ENCODE data around the gene ZNF23.

ZNF23 gene

DNA sequence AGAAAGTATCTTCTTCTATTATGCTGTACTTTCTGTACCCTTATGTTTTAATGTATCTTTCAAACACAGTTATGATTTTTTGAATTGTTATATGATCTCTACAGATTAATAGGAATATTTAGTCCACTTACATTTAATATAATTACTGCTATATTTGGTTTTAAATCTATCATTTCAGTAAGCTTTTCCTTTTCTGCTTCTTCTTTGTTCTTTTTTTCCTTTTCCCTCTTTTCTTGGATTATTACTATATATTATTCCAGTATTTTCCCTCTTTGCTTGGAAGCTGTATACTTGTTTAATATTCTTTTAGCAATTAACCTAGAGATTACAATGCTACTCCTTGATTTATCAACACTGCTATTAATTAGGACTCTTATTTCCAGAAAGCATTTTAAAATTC is 33.7 kb downstream of the ZNF23 start:
- DNase-seq (ENCODE audit: low read depth in 1 of 2, low spot score in 1 of 2) = no peak

DNA sequence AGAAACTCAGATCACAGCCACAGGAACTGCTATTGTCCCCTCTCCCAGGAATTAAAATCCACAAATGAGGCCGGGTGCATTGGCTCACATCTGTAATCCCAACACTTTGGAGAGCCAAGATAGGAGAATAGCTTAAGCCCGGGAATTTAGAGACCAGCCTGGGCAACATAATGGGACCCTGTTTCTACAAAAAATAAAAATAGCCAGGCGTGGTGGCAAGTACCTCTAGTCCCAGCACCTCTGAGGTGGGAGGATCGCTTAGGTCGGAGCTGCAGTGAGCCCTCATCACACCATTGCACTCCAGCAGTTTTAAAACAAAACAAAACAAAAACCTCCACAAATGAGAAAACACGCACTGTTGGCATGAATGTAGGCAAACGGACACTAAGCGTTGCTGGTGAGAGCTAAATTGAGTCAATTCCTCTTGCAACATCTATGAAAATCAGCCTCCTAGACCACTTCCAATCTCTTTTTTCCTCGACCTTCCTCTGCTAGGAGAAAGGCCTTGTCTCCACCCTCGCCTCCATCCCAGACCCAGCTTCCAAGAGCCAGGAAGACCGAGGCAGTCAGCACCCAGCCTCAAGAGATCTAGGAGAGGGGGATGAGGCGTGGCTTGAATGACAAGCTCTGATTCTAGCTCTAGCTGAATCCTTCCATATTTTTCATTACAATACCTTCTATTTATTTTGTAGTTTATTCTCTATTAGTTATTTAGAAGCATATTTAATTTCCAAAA is 35.0 kb downstream of the ZNF23 start:
- DNase-seq (ENCODE audit: low read depth in 1 of 2, low spot score in 1 of 2) = no peak

DNA sequence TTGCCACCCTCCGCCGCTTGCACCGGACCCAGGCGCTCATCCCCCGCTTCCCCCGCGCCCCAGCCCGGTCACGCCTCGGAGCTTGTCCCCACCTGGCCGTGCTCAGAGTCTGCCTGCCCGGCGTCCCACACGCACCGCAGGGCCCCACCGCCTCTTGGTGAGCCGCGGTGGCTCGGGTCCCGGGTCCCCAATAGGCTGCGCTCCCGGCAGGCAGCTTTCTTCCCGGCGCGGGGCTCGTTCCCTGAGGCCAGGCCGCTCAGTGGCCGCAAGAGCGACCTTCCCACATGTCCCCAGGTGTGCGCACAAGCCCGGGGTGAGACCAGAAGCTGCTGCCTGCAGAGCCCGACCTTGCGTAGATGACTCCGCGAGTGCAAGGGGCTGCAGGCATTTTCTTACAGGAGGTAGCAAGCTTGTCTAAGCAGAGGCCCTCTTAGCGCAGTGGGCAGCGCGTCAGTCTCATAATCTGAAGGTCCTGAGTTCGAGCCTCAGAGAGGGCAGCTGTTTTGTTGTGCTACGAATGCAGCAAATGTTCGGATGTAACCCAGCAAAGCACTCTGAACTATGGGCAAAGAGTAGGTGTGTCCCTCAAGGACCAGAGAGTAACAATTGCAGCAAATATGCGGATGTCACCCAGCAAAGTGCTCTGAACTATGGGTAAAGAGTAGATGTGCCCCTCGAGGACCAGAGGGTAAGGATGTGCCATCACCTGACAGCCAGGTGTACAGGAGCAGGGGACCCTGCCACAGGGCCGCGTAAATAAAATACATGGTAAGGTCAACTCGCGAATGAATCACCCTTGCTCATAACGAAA is 35.8 kb downstream of the ZNF23 start:
- peak in 1 of 2 donors; percentile 11 for DNase-seq (ENCODE audit: low read depth in 1 of 2, low spot score in 1 of 2)

DNA sequence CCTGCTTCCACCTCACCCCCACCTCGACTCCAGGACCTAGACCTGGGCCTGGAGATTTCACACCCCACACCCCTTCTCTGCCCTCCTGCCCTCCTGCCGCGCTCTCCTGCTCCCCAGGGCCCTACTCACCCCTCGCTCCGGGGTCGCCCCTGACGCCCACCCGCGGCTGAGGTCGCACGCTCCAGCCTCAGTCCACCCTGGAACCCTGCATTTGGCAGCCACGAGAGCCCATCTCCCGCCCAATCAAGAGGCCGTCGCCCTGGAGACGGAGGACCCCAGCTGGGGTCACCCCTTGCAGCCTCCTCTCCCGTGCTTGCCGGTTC is 36.3 kb downstream of the ZNF23 start:
- no peak for DNase-seq (ENCODE audit: low read depth in 1 of 2, low spot score in 1 of 2)

DNA sequence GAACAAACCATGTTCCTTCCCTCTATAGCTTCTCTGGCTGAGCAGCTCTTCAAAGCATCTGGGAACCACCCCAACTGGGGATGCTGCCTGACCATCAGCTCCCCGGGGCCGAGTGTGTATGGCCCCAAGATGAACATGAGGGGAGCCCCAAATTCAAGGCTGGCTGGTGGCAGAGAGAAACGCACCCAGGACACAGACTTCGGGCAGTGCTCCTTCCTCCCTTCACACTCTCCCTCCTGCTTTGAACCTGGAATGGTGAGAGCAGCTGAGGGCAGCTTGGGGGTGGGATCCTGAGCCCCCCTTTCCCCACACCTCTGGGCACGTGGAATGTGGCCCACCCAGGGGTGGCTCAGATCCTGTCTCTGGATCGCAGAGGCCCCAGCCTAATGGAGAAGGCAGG is 37.4 kb downstream of the ZNF23 start:
- no peak for DNase-seq (ENCODE audit: low read depth in 1 of 2, low spot score in 1 of 2)

DNA sequence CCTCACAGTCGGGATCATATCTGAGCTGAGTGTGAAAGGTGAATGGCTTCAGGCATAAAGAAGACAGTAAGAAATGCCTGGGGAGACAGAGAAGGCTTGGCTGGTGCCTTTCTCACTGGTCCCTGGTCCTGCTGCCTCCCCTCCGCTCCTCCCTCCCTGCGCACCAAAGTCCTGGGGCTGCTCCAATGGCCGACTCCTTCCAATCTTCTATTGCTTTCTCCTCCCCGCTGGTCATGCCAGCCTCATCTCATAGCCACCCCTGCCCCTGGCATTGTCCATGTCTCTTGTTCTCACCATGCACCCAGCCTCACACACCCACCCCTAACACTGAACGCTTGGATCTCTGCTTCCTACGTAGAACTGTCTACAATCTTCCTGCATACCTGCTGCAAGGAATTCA is 38.2 kb downstream of the ZNF23 start:
- no peak for DNase-seq (ENCODE audit: low read depth in 1 of 2, low spot score in 1 of 2)

DNA sequence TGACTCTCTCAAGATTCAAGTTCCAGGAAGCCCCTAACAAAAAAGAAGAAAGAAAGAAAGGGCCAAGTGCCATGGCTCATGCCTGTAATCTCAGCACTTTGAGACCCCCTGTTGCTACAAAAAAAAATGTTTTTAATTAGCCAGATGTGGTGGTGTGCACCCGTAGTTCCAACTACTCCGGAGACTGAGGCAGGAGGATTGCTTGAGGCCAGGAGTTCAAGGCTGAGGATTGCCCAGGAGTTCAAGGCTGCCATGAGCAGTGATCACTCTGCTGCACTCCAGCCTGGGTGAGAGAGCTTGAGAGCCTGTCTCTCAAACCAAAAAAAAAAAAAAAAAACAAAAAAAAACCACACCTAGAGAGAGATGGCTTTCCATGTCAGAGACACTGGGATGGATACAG is 39.0 kb downstream of the ZNF23 start:
- no peak for DNase-seq (ENCODE audit: low read depth in 1 of 2, low spot score in 1 of 2)

DNA sequence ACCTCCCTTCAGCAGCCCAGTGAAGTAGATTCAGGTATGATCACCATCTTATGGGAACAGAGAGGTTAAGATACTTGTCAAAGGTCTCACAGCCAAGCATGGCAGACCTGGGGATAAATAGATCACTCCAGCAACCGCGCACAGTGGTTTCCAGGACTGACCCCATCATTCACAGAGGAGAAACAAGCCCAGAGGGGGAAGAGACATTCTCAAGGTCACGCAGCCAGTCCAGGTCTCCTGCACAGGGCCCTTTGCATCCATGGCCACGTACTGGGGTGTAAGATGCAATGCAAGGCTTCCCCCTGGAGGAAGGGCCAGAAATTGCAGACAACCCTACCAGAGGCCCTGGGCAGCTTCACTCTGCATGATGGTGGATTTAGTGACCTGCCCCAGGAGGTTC is 40.1 kb downstream of the ZNF23 start:
- DNase-seq (ENCODE audit: low read depth in 1 of 2, low spot score in 1 of 2) = peak in 1 of 2 donors; percentile 7

DNA sequence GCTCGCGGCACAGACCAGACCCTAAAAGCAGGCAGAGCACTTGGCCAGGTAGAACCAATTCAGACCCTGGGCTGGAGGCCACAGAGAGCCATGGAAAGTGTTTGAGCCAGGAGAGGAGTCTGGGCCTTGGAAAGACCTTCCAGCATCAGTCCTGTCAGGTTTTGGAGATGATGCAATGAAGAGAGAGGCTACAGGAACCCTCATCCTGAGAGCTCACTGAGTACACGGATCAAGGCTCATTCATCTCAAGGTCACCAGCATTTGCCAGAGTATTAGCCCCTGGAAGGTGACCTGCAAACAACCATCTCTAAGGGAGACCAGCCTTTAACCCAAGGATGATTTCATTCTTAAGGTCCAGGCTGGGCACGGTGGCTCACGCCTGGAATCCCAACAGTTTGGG is 48.0 kb downstream of the ZNF23 start:
- DNase-seq (ENCODE audit: low read depth in 1 of 2, low spot score in 1 of 2) = no peak

DNA sequence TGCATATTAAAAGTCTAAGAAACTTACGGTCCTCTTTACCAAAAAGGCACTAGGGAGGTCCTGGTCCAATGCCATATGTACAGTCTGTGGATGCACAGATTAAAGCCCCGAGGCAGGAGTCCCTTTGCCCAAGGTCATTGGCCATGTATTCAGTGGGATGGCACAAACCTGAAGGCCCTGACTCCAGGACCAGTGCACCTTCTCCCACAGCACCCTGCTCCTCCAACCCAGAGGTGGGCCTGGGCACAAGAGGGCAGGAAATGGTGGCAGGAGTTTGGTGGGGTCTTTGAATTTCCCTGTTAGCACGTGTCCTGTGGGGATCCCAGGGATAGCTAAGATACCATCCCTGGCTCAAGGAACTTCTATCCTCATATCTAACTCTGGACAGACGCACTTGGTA is 48.7 kb downstream of the ZNF23 start:
- DNase-seq (ENCODE audit: low read depth in 1 of 2, low spot score in 1 of 2) = no peak

DNA sequence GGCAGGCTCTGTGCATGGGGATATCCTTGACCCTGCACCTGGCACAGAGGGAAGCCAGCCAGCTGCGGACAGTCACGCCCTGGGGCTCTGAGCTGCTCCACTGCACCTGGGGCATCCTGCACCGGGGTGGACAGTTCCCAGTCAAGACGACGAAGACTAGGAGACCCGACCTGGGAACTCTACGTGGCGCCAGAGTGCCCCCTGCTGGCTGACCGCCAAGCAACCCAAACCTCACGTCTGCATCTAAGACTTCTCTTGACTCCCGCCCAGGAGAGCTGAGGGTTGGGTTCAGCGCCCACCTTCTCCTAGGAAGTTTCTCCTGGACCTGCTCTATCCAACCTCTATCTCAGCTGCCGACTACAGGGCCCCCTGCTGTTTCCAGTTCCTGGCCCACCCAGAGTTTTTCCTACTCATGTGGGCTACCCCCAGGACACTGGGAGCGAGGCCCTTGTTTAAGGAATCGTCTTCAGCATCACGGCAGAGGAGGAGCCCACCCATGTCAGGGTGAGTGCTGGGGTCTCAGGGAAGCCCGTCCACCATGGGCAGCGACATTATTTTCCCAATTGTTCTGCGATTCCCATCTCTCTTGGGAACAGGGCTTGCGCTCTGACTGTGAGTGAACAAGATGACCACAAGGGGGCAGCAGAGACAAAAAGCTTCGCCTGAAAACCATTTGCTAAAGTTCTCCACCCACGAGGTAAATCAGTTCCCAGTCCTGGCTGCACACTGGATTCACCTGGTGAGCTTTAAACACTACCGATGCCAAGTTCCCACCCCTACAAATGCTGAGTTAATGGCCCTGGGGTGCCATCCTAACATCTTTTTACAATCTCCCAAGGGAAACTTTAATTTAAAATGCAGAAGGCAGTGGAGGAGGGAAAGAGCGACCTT is 49.5 kb downstream of the ZNF23 start:
- peak; percentile 33 to 70 for DNase-seq (ENCODE audit: low read depth in 1 of 2, low spot score in 1 of 2)

DNA sequence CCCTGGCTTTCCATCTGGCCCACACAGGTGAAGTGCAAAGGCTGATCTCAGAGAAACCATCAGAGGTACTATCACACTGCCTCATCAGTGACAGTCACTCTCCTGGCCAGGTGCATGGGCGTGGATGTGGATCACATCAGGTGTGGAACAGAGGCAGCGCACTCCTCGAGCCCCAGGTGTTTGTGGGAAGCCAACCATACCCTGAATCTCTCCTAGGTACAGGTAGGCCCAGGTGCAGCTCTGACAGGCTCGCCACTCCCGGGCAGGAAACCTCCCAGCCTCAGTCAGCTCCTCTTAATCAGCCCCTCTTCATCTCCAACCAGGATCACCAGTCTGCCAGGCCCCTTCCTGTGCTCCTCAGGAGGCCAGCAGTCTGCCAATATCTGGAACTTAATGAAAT is 51.9 kb downstream of the ZNF23 start:
- DNase-seq (ENCODE audit: low read depth in 1 of 2, low spot score in 1 of 2) = no peak

DNA sequence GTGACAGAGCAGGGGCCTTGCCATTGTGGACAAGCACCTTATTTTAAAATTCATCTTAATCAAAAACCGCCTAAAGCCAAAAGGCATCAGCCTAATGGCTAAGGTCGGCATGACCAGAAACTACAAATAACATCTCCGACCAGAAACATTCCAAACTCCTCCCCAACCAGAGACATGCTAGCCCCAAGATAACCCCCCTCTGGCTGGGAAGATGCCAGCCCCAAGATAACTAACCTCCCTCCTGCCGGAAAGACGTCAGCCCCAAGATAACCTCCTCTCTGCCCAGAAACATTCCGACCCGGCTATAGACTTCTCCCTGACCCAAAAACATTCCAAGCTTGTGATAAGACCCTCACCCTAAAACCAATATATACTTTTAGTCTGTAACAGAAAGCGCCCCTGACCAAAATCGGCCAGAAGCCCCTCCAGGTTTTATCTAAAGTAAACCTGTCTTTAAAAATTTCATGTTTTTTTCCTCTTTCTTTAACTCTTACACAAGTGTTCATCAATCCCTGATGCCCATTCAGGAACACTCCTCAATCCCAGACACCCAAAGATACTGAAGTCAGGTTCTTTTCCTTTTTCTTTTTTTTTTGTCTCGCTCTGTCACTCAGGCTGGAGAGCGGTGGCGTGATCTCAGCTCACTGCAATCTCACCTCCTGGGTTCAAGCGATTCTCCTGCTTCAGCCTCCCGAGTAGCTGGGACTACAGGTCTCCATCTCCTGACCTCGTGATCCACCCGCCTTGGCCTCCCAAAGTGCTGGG is 52.9 kb downstream of the ZNF23 start:
- no peak for DNase-seq (ENCODE audit: low read depth in 1 of 2, low spot score in 1 of 2)

DNA sequence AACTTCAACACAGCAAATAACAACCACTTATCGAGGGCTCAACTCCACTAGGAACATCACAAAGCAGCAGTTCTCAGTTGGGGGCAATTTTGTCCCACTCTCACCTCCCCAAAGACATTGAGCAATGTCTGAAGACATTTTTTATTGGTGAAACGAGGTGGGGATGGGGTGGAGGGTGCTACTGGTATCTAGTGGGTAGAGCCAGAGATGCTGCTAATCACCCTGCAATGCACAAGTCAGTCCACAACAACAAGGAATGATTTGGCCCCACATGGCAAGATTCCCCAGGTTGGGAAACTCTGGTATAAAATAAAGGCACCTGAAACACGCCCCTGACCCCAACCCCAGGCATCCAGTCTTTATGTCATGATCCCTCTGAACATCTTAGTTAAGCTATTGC is 53.5 kb downstream of the ZNF23 start:
- DNase-seq (ENCODE audit: low read depth in 1 of 2, low spot score in 1 of 2) = no peak

DNA sequence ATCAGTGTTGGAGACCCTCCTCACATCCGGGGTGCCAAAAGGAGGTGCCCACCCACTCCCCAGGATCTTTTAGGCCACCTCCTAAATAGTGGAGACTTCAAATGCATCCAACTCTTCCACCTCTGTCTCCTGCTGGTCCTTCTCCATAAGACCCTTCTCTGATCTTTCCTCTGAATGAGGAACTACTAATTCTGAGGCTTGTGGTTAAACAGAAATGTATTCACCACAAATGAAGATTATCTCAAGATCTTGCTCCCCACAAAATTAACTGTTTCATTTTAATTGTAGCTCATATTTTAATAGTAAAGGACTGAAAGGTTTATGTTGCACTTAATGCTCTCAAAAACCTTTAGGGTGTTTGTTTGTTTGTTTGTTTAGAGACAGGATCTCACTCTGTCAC is 54.3 kb downstream of the ZNF23 start:
- DNase-seq (ENCODE audit: low read depth in 1 of 2, low spot score in 1 of 2) = no peak

DNA sequence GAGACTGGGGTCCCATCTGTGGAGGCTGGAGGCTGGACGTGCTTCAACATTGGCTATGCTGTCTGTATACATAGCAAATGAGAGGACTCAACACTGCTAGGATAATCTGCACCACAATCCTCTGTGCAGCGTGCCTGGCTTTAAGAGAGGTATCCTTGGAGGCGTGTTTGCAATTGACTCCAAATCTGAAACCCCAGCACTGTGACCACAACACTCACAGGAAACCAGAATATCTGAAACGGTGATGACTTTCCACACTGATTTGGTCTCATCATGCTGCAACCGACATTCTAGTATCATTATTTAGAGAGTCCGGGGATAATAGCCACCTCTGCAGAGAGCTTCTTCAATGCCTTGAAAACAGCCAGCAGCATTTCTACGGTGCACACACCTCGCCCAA is 55.3 kb downstream of the ZNF23 start:
- DNase-seq (ENCODE audit: low read depth in 1 of 2, low spot score in 1 of 2) = no peak

DNA sequence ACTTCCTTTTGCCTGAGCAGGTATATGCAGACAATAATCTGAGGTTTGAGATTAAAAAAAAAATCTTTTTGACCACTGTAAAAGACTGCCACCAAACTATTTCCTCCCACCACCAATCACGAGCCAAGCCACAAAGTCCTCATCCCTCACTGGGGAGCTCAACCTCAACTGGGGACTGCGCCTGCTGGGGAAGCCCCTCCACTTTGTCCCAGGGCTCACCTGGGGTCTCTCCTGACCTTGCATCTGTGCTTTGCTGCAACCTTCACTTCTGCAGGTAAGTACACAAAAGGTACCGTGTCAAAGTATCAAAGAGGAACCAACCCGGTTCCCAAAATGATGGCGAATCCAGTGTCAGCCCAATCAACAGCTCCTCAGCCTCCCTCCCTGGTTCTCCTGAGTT is 55.7 kb downstream of the ZNF23 start:
- no peak for DNase-seq (ENCODE audit: low read depth in 1 of 2, low spot score in 1 of 2)

DNA sequence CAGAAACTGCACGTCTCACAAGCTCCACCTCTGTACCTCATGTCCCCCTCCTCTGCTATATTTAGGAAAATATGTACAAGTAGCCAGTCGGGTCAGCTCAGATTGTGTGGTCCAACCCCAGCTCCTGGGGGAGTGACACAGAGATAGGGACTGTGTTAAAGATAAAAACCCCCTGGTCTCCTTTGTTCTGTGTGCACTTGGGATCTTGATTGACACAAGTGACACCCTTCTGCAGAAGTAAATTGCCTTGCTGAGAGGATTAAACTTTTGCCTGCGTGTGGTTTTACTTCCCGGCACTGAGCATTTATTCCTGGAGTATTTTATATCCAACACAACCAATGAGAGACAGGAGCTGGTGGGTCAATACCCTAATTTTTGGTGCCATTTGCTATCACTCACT is 57.7 kb downstream of the ZNF23 start:
- no peak for DNase-seq (ENCODE audit: low read depth in 1 of 2, low spot score in 1 of 2)

DNA sequence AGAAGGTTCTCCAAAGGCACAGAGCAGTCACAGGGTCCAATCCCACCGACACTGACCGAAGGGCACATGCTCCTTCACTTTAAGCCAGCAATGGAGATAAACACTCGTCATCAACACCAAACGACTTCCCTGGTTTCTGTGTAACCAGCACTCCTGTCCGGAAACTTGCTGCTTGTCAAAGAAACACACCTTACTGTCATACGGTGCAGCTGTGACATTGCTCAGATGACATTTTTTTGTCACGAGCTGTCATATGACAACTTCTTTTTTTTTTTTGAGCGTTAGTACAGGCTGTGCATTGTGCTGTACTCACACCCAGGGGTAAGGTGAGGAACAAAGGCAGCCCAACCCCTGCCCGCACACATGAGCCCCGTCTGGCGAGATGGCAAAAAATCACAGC is 59.4 kb downstream of the ZNF23 start:
- DNase-seq (ENCODE audit: low read depth in 1 of 2, low spot score in 1 of 2) = no peak

DNA sequence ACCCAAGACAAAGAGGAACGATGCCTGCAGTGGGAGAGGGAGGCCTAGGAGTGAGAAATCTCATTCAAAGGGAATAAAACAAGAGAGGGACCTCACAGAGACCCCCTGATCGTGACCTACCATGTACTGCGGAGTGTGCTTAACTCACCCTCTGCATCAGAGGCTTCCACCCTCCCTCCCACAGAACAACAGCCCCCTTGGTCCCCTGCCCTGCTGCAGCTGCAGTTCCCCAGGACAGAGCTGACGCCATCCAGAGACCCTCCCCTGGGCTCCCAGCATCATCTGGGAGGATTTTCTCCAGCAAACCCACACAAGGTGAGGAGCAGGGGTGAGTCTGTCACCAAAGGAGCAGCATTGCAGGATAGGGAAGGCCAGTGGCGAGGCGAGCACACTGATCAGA is 60.0 kb downstream of the ZNF23 start:
- no peak for DNase-seq (ENCODE audit: low read depth in 1 of 2, low spot score in 1 of 2)

All from activated CD4-positive, alpha-beta T cell treated with anti-CD3 and anti-CD28 coated beads, Interleukin-2, amount 50 U/mL, for 24 hours (primary cell).